Ovary (tissue), 9 donors: ENCODE data around the gene ARVCF. TPM values are rescaled to one million over a fixed set of nuclear protein-coding genes. Genes with fewer than 3 reads are reported as not detected.

Source experiments
- DNase-seq, 5 donors: peaks; one replicate each; pipeline ENCODE4 v3.0.0-alpha.2; 2019 to 2020
- H3K27ac ChIP-seq, 2 donors: fragments of 200-600 bp; one replicate each; pipeline versions ENCODE4 v1.5.1 to v1.8.0; 2019 to 2022
- H3K27me3 ChIP-seq: fragments of 200-600 bp; one replicate; pipeline ENCODE4 v1.8.0; 2022
- H3K36me3 ChIP-seq: fragments of 200-600 bp; sonication (generic); one replicate; pipeline ENCODE4 v1.5.1; 2019
- H3K4me1 ChIP-seq: one replicate; pipeline ENCODE4 v1.8.1; 2013; ENCODE audit warnings: mild to moderate bottlenecking, moderate library complexity; ENCODE audit not compliant: insufficient read depth
- H3K4me3 ChIP-seq: fragments of 200-600 bp; sonication (generic); one replicate; pipeline ENCODE4 v1.5.1; 2017
- H3K9me3 ChIP-seq, 2 donors: fragments of 200-600 bp in 1 of 2; sonication (generic) in 1 of 2; one replicate each; pipeline versions ENCODE4 v1.5.1 to v1.8.1; 2013 to 2019; ENCODE audit warnings: mild to moderate bottlenecking in 1 of 2, moderate library complexity in 1 of 2
- EP300 ChIP-seq: sonication (generic); formaldehyde crosslinking; IDR thresholded peaks from one replicate; pipeline ENCODE4 v1.6.1; 2017; ENCODE audit warnings: antibody characterized with exemption
- POLR2A ChIP-seq: fragments of 450-650 bp; IDR thresholded peaks from one replicate; pipeline ENCODE4 v1.6.1; 2017; ENCODE audit warnings: antibody characterized with exemption, mild to moderate bottlenecking, moderate library complexity
- WGBS, 3 donors: extraction: QIAGEN DNeasy Blood & Tissue Kit in 1 of 3; methylation state at CpG; one replicate each; pipeline versions ENCODE4 v1.1.5 to v1.1.7; 2013 to 2017; 5-methylcytosine and 5-hydroxymethylcytosine counted together
- intact Hi-C, 4 donors: fragments of 100-400 bp; cut with DNase I; formaldehyde crosslinking; loops; one replicate each; pipeline versions ENCODE4 v1.11.0 to v1.15.1; 2022 to 2023
- polyA plus RNA-seq, 2 donors: library from polyadenylated mRNA; stranded (reverse); fragments of 200-250 nt in 1 of 2; fragments of 350-450 nt in 1 of 2; fragmentation: Illumina TruSeq in 1 of 2; extraction: RNeasy Lipid Tissue Mini Kit (QIAGEN cat#74804) in 1 of 2; gene quantifications; one replicate each; pipeline ENCODE4 v1.2.3, GENCODE V29; 2013 to 2014
- total RNA-seq, 7 donors: library from RNA; depleted of rRNA in 2 of 7; stranded (reverse); fragments of >200 nt in 2 of 7; fragmentation: NEBNext Ultra II Directional in 3 of 7; extraction: Animal tissue kit (Norgen Biotek cat#: 25700) in 3 of 7; gene quantifications; one replicate each; pipeline versions ENCODE4 v1.1.0 to v1.2.4, GENCODE V29; 2016 to 2023
- TF ChIP-seq, protein P1 (sequence below), 3 donors: fragments of 450-650 bp in 2 of 3; fragments of 200-600 bp in 1 of 3; IDR thresholded peaks; one replicate each; pipeline versions ENCODE4 v1.5.1 to v1.8.0; 2016 to 2022; ENCODE audit warnings: antibody characterized with exemption in 3 of 3, mild to moderate bottlenecking in 1 of 3
- donor health status: DM: no; HTN: no; CAD: no; lungs with moderate emphysema.
- donor health status: DM: no; HTN: no; CAD: no.
- donor health status: Bipolar disorder and iron deficiency.
- donor health status: DM: yes; HTN: yes; CAD: no.
- donor health status: DM: no; HTN: no; CAD: no.
- donor health status: DM: yes; HTN: yes; CAD: no.

Gene ARVCF
- total and polyA plus RNA-seq, 9 donors = 0.42 to 23.8 (median 14.0) TPM

DNA sequence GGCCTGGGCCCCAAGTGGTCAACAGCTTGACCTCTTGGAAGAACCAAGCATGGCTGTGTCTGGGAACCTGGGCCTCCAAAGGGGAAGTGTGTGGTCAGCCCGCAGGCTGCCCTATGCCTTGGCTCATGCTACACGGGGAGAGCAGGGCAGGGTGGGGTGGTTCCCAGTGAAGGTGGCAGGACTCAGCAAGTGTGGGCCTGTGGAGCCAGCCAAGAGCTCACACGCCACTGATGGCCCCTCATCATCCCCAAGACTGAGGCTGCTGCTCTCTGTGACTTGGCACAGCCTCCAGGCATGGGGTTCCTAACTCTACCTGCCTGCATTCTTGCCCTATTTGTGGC is 47.5 kb upstream of the ARVCF start:
- H3K4me3 ChIP-seq = no peak overlapping the region
- DNase-seq = no peak
- 89 to 97% (median 94%) methylated on average over 3 of the region's 3 CpGs for whole genome bisulfite sequencing, 3 donors
- H3K27me3 ChIP-seq = no peaks in the 10 kb centered on the region
- TF ChIP-seq, protein P1, sequence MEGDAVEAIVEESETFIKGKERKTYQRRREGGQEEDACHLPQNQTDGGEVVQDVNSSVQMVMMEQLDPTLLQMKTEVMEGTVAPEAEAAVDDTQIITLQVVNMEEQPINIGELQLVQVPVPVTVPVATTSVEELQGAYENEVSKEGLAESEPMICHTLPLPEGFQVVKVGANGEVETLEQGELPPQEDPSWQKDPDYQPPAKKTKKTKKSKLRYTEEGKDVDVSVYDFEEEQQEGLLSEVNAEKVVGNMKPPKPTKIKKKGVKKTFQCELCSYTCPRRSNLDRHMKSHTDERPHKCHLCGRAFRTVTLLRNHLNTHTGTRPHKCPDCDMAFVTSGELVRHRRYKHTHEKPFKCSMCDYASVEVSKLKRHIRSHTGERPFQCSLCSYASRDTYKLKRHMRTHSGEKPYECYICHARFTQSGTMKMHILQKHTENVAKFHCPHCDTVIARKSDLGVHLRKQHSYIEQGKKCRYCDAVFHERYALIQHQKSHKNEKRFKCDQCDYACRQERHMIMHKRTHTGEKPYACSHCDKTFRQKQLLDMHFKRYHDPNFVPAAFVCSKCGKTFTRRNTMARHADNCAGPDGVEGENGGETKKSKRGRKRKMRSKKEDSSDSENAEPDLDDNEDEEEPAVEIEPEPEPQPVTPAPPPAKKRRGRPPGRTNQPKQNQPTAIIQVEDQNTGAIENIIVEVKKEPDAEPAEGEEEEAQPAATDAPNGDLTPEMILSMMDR (IDR thresholded peaks at IDR 0.05) = no peak
- no peak for TF ChIP-seq EP300
- TF ChIP-seq POLR2A = no peak
- H3K36me3 ChIP-seq = no peaks in the 10 kb centered on the region
- intact Hi-C loops = no loop called here
- no peaks in the 10 kb centered on the region for H3K9me3 ChIP-seq
- H3K4me1 ChIP-seq = no peaks in the 10 kb centered on the region
- no peak overlapping the region for H3K27ac ChIP-seq

DNA sequence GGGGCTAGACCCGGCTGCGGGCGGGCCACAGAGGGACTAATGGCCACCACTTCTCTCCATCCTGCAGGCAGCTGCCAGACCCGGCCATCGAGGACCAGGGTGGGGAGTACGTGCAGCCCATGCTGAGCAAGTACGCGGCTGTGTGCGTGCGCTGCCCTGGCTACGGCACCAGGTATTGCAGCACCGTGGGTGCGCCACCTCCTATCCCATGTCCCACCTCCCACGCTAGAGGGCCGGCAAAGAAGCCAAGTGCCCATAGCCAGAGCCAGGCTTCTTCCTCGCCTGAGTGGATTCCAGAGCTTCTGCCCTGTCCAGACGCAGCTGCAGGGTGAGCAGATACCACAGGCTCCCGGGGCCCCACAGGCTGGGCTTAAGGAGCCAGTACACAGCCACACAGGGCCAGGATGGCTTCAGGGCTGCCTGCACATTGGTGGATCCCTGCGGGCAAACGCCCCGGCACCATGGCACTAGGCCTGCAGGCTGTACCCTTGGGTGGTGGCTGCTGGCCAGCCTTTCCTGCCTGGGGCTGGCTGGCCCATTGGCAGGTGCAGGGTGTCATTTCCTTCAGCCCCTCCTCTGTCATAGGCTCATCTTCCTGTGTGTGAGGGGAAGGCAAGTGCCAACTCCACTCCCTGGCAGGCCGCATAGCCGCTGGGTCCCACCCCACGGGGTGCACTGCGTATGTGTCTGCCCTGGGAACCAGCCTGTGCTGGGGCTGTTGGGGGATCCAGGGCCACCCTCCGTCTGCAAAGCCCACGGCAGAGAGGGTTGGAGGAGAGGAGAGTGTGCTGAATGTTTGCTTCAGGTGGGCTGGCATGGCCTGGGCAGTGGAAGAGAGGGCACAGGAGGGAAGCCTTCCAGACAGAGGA is 46.9 kb upstream of the ARVCF start:
- intact Hi-C loops = no loop called here
- no peak overlapping the region for H3K4me3 ChIP-seq
- no peak for DNase-seq
- no peaks in the 10 kb centered on the region for H3K36me3 ChIP-seq
- H3K27ac ChIP-seq = no peak overlapping the region
- H3K4me1 ChIP-seq = no peaks in the 10 kb centered on the region
- H3K9me3 ChIP-seq = no peaks in the 10 kb centered on the region
- no peak for TF ChIP-seq POLR2A
- no peak for TF ChIP-seq EP300
- TF ChIP-seq, protein P1 (IDR thresholded peaks at IDR 0.05) = no peak
- 89 to 91% (median 90%) methylated on average over 24 to 27 of the region's 27 CpGs for WGBS, 3 donors
- no peaks in the 10 kb centered on the region for H3K27me3 ChIP-seq

DNA sequence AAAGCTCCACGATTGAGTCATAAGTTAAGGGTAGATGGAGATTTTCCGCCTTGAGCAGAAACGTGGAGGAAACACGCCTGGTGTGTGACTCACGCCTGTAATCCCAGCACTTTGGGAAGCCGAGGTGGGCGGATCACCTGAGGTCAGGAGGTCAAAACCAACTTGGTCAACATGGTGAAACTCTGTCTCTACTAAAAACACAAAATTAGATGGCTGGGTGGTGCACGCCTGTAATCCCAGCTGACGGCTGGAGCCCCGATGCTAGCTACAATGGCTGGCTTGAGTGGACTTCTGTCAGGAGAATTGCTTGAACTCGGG is 46.1 kb upstream of the ARVCF start:
- TF ChIP-seq EP300 = no peak
- TF ChIP-seq POLR2A = no peak
- Histone ChIP-seq H3K4me1 (no peaks in the 10 kb centered on the region), H3K9me3 (no peaks in the 10 kb centered on the region), H3K27me3 (no peaks in the 10 kb centered on the region), H3K36me3 (no peaks in the 10 kb centered on the region), H3K27ac (no peak overlapping the region), H3K4me3 (no peak overlapping the region)
- intact Hi-C loops = no loop called here
- DNase-seq = no peak
- 85 to 89% (median 87%) methylated on average over 11 of the region's 11 CpGs for WGBS, 3 donors

DNA sequence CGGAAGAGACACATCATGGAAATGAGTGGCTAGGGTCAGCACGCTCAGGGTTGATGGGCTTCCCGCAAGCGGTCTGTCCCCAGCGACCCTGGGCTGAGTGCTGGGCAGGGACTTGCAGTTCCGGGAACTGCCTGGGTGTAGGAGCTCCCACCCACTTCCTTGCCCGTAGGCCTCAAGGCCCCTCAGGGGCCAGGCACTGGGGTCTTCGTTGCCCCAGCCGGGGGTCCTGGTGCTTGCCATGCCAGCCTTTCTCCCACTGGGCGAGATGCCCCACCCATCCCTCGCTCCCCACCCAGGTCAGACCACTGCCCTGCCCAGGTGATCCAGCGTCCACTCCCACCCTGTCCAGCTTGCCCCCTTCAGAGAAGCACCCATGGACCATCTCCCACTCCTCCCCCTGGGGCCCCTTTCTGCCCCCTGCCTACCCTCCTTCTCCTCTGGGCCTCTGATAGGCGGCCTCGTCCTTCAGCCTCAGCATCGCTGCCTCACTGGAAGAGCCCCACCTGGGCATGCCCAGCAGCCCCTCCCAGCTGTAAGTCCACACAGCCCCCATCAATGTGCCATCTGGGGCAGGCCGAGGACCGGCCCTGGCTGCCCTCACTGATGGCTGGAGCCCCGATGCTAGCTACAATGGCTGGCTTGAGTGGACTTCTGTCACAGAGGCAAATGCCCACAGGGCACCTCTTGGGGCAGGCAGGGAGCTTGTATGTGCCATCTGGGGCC is 45.6 kb upstream of the ARVCF start:
- TF ChIP-seq EP300 = no peak
- no peak for TF ChIP-seq POLR2A
- TF ChIP-seq, protein P1 (IDR thresholded peaks at IDR 0.05) = no peak
- H3K4me1 ChIP-seq = no peaks in the 10 kb centered on the region
- H3K27me3 ChIP-seq = no peaks in the 10 kb centered on the region
- no peak for DNase-seq
- no peak overlapping the region for H3K4me3 ChIP-seq
- no peaks in the 10 kb centered on the region for H3K36me3 ChIP-seq
- H3K9me3 ChIP-seq = no peaks in the 10 kb centered on the region
- WGBS, 3 donors = 92 to 96% (median 95%) methylated on average over 18 of the region's 18 CpGs
- no peak overlapping the region for H3K27ac ChIP-seq
- intact Hi-C loops = no loop called here

DNA sequence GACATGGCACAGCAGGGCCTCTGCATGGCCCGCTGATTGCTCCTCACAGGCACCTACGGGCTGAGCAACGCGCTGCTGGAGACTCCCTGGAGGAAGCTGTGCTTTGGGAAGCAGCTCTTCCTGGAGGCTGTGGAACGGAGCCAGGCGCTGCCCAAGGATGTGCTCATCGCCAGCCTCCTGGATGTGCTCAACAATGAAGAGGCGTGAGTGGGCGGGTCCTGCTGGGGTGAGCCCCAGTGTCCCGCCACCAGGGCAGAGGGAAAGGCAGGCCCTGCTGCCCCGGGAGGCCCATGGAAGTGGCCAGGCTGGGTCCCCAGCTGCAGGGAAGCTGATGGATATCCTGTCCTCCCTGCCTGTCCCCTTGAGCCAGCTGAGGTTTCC is 44.8 kb upstream of the ARVCF start:
- TF ChIP-seq EP300 (no peak), POLR2A (no peak)
- TF ChIP-seq, protein P1 (IDR thresholded peaks at IDR 0.05) = no peak

More for the DNA sequence above, 44.8 kb upstream of the ARVCF start:
- no peaks in the 10 kb centered on the region for H3K36me3 ChIP-seq
- 83 to 94% (median 90%) methylated on average over 11 of the region's 11 CpGs for WGBS, 3 donors
- no peaks in the 10 kb centered on the region for H3K9me3 ChIP-seq
- H3K4me1 ChIP-seq = no peaks in the 10 kb centered on the region
- intact Hi-C loops = no loop called here
- no peaks in the 10 kb centered on the region for H3K27me3 ChIP-seq
- H3K27ac ChIP-seq = no peak overlapping the region
- no peak for DNase-seq
- H3K4me3 ChIP-seq = no peak overlapping the region
